Right atrium auricular region (tissue), 2 donors: ENCODE data around the gene FAM53B. TPM values are rescaled to one million over a fixed set of nuclear protein-coding genes. Genes with fewer than 3 reads are reported as not detected.

Source experiments
- DNase-seq: peaks from one replicate; pipeline ENCODE4 v3.0.0-alpha.2; 2019; ENCODE audit warnings: low spot score
- H3K27ac ChIP-seq, 2 donors: fragments of 200-600 bp; sonication (generic); 1 replicate in 1 of 2; 2 replicates in 1 of 2; pipeline ENCODE4 v1.5.1; 2016 to 2019
- H3K27me3 ChIP-seq, 2 donors: fragments of 200-600 bp; sonication (generic); one replicate each; pipeline versions ENCODE4 v1.5.1 to v1.6.0; 2017 to 2019
- H3K36me3 ChIP-seq: fragments of 200-600 bp; sonication (generic); one replicate; pipeline ENCODE4 v1.5.1; 2016
- H3K4me1 ChIP-seq, 2 donors: fragments of 200-600 bp; sonication (generic); one replicate each; pipeline versions ENCODE4 v1.5.1 to v1.6.0; 2017 to 2019
- H3K4me3 ChIP-seq, 2 donors: fragments of 200-600 bp; sonication (generic); 1 replicate in 1 of 2; 2 replicates in 1 of 2; pipeline ENCODE4 v1.5.1; 2017 to 2019; ENCODE audit warnings: mild to moderate bottlenecking in 1 of 2, moderate library complexity in 1 of 2
- H3K9me3 ChIP-seq, 2 donors: fragments of 200-600 bp; sonication (generic); one replicate each; pipeline ENCODE4 v1.5.1; 2019
- total RNA-seq, 2 donors: library from RNA; depleted of rRNA; stranded (reverse); fragments of >200 nt; gene quantifications; one replicate each; pipeline ENCODE4 v1.1.0, GENCODE V29; 2016
- TF ChIP-seq, protein P1 (sequence below), 2 donors: fragments of 200-600 bp; sonication (generic); IDR thresholded peaks; one replicate each; pipeline ENCODE4 v1.5.1; 2019; ENCODE audit warnings: antibody characterized with exemption in 2 of 2

The FAM53B gene
- total RNA-seq, 2 donors from 2014 or later = 30.3 to 31.1 TPM

DNA sequence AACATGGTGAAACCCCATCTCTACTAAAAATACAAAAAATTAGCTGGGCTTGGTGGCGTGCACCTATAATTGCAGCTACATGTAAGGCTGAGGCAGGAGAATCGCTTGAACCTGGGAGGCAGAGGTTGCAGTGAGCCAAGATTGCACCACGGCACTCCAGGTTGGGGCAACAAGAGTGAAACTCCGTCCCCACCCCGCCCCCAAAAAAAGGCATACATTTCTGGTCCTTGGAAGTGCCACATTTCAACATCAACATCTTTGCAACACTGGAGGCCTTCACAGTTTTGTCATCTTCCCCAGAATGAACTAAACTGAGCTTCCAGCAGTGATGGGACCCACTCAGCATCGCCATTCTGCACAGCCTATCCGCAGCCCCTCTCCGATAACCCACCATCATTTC is 36.6 kb downstream of the FAM53B start:
- Histone ChIP-seq H3K9me3 (no peaks in the 10 kb centered on the region), H3K4me1 (peaks cover 0 to 89% of the 10 kb centered on the region in 2 donors), H3K36me3 (no peaks in the 10 kb centered on the region), H3K27ac (peak overlapping the region; percentile 88 to 91), H3K4me3 (no peak overlapping the region), H3K27me3 (no peaks in the 10 kb centered on the region)
- TF ChIP-seq, protein P1, sequence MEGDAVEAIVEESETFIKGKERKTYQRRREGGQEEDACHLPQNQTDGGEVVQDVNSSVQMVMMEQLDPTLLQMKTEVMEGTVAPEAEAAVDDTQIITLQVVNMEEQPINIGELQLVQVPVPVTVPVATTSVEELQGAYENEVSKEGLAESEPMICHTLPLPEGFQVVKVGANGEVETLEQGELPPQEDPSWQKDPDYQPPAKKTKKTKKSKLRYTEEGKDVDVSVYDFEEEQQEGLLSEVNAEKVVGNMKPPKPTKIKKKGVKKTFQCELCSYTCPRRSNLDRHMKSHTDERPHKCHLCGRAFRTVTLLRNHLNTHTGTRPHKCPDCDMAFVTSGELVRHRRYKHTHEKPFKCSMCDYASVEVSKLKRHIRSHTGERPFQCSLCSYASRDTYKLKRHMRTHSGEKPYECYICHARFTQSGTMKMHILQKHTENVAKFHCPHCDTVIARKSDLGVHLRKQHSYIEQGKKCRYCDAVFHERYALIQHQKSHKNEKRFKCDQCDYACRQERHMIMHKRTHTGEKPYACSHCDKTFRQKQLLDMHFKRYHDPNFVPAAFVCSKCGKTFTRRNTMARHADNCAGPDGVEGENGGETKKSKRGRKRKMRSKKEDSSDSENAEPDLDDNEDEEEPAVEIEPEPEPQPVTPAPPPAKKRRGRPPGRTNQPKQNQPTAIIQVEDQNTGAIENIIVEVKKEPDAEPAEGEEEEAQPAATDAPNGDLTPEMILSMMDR (IDR thresholded peaks at IDR 0.05) = no peak
- DNase-seq = no peak

GRCh38 chr10:124707144-124707467 is 37.1 kb downstream of the FAM53B start:
- Histone ChIP-seq H3K4me3 (no peak overlapping the region), H3K27me3 (no peaks in the 10 kb centered on the region), H3K27ac (peak overlapping the region; percentile 88 to 91), H3K4me1 (peaks cover 0 to 94% of the 10 kb centered on the region in 2 donors), H3K9me3 (no peaks in the 10 kb centered on the region), H3K36me3 (no peaks in the 10 kb centered on the region)
- no peak for DNase-seq
- TF ChIP-seq, protein P1 (IDR thresholded peaks at IDR 0.05) = no peak

DNA sequence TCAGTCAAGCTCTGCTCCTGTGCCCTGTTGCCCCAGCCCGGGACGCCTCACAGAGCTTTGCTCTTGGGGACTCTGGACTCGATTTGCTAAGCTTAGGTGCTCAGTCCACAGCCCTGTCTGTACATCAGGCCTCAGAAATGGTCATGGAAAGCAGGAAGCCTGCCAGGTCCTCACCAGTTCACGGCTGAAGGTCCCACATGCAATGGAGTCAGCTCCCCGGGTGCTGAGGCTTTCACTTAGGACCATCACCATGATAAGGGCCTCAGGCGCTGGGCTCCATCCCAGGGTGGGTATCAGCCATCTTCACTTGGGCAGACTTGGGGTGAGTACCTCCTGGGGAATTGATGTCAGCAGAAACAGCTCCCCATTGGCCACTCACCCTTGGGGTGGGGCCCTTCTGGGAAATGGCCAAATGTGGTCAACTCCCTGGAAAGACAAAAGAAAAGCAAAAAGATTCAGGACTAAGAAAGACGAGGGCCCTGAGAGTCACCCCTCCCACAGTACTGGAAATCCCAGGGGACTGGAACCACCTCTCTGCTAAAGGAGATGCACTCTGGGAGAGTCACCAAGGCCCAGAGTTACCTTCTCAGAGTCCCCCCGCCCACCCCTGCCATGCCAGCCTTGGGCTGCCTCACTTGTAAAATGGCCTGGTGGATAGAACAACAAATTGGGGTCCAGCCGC is 37.6 kb downstream of the FAM53B start:
- peak overlapping the region; percentile 88 to 91 for H3K27ac ChIP-seq
- H3K27me3 ChIP-seq = no peaks in the 10 kb centered on the region
- H3K4me1 ChIP-seq = peaks cover 0 to 99% of the 10 kb centered on the region in 2 donors
- H3K36me3 ChIP-seq = no peaks in the 10 kb centered on the region
- TF ChIP-seq, protein P1 (IDR thresholded peaks at IDR 0.05) = no peak
- no peak for DNase-seq
- no peak overlapping the region for H3K4me3 ChIP-seq
- H3K9me3 ChIP-seq = no peaks in the 10 kb centered on the region

GRCh38 chr10:124705817-124706461 is 38.2 kb downstream of the FAM53B start:
- H3K27me3 ChIP-seq = no peaks in the 10 kb centered on the region
- H3K27ac ChIP-seq = peak overlapping the region; percentile 88 to 91
- no peaks in the 10 kb centered on the region for H3K36me3 ChIP-seq
- H3K4me3 ChIP-seq = no peak overlapping the region
- no peak for DNase-seq
- TF ChIP-seq, protein P1 (IDR thresholded peaks at IDR 0.05) = peak in 1 of 2 donors; percentile 54
- H3K4me1 ChIP-seq = peaks cover 0 to 100% of the 10 kb centered on the region in 2 donors
- H3K9me3 ChIP-seq = no peaks in the 10 kb centered on the region

DNA sequence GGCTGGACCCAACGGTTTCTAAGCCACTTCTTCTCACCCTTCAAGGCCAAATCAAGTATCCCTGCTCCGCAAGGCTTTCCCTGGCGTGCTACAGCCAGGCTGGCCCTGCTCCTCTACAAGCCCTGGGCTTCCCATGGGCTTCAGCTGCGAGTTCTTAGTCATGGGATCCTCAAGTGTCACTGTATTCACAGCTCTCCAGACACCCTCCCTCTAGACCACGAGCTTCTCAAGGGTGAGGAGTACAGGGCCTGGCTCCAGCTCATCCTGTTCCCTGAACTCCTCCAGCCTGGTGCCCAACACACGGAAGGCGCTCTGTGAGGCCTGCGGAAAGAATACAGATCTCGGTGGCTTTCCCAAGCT is 38.8 kb downstream of the FAM53B start:
- Histone ChIP-seq H3K36me3 (no peaks in the 10 kb centered on the region), H3K9me3 (no peaks in the 10 kb centered on the region), H3K4me3 (no peak overlapping the region), H3K4me1 (peaks cover 0 to 100% of the 10 kb centered on the region in 2 donors), H3K27me3 (no peaks in the 10 kb centered on the region), H3K27ac (peak overlapping the region; percentile 88 to 91)
- TF ChIP-seq, protein P1 (IDR thresholded peaks at IDR 0.05) = no peak
- no peak for DNase-seq
